Measurements from ENCODE around the gene UBE2G2.

UBE2G2 gene

DNA sequence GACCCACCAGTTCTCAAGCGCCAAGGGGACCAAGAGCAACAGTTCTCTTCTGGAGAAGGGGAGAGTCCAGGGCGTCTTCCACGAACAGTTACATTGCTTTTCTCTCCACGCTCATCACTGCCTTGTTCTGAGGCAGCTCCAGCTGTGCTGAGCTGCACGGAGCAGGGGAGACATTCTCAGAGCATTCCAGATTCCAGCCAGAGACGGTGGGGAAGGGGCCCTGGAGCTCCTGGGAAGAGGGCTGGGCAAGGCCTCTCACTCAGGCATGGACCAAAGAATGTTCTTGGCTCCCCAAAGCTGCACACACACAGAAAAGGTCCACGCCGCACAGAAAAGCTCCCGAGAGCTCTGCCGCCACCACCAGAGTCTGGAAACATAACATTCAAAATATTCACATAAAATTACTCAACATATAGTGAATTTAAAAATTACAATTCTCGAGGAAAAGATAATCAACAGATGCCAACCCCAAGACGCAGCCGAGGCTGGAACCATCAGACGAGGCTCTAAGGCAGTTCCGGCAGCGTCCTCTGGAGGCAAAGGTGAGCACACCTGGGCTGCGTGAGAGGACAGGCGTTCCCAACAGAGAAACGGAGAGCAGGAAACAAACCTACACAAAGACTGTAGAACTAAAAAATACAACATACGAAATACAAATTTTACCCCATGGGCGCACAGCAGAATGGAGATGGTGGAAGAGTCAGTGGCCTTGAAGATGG, 40.5 kb downstream of the UBE2G2 start:
- TF ChIP-seq, protein P1, sequence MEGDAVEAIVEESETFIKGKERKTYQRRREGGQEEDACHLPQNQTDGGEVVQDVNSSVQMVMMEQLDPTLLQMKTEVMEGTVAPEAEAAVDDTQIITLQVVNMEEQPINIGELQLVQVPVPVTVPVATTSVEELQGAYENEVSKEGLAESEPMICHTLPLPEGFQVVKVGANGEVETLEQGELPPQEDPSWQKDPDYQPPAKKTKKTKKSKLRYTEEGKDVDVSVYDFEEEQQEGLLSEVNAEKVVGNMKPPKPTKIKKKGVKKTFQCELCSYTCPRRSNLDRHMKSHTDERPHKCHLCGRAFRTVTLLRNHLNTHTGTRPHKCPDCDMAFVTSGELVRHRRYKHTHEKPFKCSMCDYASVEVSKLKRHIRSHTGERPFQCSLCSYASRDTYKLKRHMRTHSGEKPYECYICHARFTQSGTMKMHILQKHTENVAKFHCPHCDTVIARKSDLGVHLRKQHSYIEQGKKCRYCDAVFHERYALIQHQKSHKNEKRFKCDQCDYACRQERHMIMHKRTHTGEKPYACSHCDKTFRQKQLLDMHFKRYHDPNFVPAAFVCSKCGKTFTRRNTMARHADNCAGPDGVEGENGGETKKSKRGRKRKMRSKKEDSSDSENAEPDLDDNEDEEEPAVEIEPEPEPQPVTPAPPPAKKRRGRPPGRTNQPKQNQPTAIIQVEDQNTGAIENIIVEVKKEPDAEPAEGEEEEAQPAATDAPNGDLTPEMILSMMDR (IDR thresholded peaks at IDR 0.05; ENCODE audit: low read depth, low read length): peak; percentile 3
- DNase-seq (ENCODE audit: extremely low read depth, low read depth): no peak

DNA sequence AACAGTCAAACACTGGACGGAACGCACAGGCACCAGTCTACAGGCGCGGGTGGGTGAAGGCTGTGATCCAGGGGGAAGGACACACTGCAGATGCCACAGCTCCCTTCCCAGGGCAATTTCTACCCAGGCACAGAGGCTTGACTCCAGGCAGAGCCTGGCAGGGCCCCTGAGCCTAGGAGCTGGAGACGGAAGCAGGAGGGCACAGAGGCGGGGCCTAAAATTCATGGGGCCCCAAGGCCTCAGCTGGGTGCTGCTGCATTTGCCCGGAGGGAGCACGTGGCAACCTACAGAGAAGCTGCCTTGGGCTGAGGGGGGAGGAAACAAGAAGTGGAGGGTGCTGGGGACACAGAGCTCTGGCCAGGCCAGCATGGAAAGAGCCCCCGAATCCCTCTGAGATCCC, 41.2 kb downstream of the UBE2G2 start:
- DNase-seq (ENCODE audit: extremely low read depth, low read depth): no peak
- TF ChIP-seq, protein P1 (IDR thresholded peaks at IDR 0.05; ENCODE audit: low read depth, low read length): no peak

DNA sequence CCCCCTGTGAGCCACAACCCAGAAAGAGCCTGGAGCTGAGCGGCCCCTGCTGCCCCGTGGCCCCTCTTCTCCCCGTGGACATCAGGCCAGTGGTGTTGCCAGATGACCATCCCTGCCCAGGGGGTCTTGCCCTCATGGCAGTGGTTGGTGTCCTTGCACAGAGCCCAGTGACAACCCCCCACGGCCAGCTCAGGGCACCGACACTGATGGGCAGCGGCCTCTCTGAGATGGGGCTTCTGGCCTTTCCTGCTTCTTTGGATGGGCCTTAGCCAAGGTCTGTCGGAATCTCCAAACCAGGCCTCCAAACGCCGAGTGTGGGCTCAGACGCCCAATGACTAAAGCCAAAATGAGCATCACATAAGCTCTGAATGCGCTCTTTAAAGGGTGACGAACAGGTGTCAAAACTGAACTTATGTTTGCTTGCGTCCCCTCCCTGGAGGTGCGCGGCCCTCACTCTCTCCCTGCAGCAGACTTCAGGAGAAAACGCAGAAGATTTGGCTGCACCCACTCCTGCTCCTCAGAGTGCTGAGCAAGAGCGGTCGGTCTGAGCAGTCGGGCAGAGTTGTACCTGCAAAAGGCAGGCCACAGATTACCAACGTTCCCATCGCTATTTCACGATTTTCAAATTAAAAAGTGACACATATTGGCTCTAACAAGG, 41.9 kb downstream of the UBE2G2 start:
- TF ChIP-seq, protein P1 (IDR thresholded peaks at IDR 0.05; ENCODE audit: low read depth, low read length): no peak
- no peak for DNase-seq (ENCODE audit: extremely low read depth, low read depth)

DNA sequence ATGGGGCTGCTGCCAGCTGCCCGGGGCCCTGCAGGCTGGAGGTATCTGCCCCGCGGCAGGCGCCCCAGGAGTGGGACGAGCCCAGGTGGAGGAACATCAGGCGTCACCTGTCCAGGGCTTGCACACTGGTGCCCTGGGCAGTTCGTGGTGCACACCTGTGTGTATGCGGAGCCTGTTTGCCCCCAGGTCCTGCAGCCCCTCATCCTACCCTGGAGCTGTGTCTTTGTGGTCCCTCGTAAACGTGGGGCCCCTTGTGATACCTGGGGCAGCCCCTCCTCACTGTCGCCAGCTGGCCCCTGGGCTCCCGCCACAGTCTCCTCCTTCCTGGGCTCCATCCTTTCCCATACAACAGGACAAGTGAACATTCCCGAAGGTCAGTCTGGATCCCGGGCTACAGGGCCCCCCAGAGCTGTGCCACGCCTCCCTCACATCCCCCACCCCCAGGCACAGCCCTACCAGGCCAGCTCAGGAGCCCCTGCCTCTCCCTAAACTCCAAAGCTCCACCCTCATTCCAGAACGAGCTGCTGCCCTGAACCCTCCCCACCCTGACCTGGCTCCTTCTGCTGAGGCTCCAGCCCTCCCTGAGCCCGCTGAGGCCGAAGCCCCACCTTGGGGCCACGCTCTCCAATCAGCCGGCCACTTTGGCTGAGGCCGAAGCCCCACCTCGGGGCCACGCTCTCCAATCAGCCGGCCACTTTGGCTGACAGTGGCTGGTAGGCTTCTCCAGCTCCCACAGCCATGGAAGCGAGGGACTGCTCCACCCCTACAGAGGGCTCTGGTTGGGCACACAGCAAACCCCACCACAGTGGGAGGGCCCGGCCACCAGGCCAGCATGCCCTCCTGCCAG, 42.6 kb downstream of the UBE2G2 start:
- TF ChIP-seq, protein P1 (IDR thresholded peaks at IDR 0.05; ENCODE audit: low read depth, low read length): no peak
- no peak for DNase-seq (ENCODE audit: extremely low read depth, low read depth)

DNA sequence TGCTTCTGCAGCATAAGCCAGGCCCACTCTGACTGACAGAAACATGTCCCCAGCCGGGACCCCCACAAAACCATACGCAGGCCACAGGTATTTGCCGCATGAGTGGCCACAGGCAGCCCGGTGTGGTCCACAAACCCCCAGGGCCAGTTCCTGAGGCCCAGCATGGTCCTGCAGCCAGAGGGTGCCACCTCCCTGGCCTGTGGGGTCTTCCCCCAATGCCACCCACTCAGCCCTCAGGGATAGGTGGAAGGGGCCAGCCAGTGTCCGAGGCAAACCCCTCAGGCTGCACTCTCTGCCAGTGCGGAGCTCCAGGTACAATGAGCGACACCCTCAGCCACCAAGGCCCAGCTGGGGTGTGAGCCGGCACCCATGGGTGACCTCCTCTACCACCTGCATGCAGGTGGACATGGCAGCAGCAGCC, 43.5 kb downstream of the UBE2G2 start:
- TF ChIP-seq, protein P1 (IDR thresholded peaks at IDR 0.05; ENCODE audit: low read depth, low read length): no peak
- no peak for DNase-seq (ENCODE audit: extremely low read depth, low read depth)

DNA sequence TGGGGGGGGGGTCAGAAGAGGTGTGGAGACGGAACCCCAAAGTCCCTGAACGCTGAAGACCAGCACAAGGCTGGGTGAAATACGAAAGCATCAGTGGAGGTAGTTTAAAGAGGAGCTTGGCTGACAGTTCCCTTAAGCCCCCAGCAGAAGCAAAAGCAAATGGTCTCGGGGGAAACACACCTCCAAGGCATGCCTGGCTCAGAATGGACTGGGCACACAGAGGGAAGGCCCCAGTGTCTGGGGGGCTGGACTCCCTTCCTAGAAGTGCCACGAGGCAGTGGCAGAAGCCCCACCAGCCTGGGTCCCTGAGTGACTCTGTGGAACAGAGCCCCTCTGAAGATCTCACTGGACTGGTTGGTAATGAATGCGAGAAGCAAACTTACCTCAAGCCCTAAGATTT, 43.9 kb downstream of the UBE2G2 start:
- DNase-seq (ENCODE audit: extremely low read depth, low read depth): no peak
- TF ChIP-seq, protein P1 (IDR thresholded peaks at IDR 0.05; ENCODE audit: low read depth, low read length): no peak

All from AG09319 (cell line).